RPMI8226 (cell line): ENCODE results near the gene SLC30A1.
"Not testable (repeated sequence)": the region's sequence is repeated elsewhere in the genome, so short reads cannot be mapped to it uniquely, and the experiment has no call there.

Experiments used
- DNase-seq: peaks from one replicate; pipeline ENCODE4 v3.0.0-alpha.2; 2015

SLC30A1 gene

DNA sequence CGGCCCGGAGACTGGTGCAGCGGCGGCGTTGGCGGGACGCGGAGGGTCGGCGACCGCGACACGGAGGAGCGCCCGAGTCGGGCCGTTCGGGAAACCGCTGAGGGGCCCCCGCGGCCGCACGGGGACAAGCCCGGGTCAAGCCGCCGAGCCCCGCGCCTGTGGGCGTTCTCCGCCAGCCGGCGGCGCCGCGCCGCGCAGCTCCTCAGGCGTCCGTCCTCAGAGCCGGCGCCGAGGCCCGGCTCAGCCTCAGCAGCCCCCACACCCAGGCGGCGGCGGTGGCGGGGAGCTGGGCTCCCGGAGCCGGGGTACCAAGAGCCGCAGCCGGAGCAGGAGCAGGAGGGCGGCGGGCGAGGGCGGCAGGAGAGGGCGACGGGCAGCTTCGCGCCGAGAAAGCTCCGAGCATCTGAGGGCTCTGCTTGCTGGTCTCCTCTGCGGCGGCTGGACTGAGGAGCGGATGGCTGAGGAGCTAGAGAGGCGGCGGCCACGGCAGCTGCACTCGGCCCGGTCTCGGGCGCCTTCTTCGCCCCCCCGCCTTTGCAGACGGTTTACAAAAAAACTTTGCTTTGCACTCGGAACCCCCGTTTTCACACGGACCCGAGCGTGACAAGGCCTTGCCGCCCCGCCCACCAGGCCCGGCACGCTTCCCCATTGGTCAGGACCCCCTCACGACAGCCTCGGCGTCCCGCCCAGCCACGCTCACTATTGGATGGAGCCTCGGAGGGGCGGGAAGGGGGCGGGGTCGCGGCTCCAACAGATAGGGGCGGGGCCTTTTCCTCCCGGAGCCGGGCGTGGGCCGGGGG is at the start of gene SLC30A1:
Gene SLC30A1, minus strand, starts transcription at position 522 of the 800 bp plus-strand sequence. CDS start 549 bp downstream, outside the sequence.
- DNase-seq, result peak; percentile 100

- no peak for DNase-seq
These were observed 49.5 kb upstream of the SLC30A1 start for GRCh38 chr1:211628417-211628816.

GRCh38 chr1:211627259-211627658 is 48.3 kb upstream of the SLC30A1 start:
- DNase-seq, result no peak

GRCh38 chr1:211625866-211626265 is 46.9 kb upstream of the SLC30A1 start:
- not testable (repeated sequence) for DNase-seq

- peak; percentile 41 for DNase-seq
These were observed 46.1 kb upstream of the SLC30A1 start for GRCh38 chr1:211625040-211625439.

GRCh38 chr1:211623515-211623914 is 44.6 kb upstream of the SLC30A1 start:
- no peak for DNase-seq

- no peak for DNase-seq
These were observed 42.7 kb upstream of the SLC30A1 start for GRCh38 chr1:211621447-211622198.

- no peak for DNase-seq
These were observed 41.1 kb upstream of the SLC30A1 start for GRCh38 chr1:211620097-211620496.

DNA sequence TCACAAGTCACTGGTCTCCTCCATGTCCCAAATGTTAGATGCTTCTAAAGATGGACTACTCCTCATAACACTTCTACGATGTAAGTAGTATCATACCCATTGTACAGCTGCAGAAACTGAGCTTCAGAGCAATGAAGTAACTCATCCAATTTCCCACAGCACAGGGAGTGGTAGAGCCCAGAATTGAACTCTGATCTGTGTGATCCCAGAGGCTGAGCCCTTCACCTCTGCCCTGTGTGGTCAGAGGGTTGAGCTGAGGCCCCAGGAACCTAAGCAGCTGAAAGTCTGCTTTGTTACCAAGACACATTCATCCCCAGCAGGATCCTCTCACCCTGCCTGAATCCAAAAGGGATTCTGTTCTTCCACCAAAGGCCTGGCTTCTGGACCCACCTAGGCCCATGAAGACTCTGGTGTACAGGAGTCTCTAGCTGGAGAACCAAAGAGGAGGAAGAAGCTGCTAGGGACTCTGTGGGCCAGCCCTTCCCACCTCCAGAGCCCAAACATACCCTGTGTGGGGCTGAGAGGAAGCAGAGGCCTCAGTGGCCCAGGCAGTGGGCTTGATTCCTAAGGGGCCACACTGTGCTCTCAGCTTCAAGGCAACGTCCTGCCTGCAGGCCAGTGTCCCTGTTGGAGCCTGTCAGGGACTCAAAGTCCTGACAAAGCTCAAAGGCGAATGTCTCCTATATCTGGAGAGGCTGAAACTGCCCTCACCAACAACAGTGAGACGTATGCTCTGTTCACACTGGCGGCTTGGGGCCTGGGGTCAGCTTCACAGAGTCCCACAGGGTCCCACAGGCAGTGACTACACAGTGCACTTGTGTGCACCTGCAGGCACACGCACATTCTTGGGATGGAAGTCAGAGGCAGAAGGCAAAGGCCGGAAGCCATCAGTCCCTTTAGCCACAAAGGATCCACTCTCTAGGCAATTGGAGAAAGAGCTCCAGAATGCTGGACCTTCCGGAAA is 40.4 kb upstream of the SLC30A1 start:
- DNase-seq, result no peak

DNA sequence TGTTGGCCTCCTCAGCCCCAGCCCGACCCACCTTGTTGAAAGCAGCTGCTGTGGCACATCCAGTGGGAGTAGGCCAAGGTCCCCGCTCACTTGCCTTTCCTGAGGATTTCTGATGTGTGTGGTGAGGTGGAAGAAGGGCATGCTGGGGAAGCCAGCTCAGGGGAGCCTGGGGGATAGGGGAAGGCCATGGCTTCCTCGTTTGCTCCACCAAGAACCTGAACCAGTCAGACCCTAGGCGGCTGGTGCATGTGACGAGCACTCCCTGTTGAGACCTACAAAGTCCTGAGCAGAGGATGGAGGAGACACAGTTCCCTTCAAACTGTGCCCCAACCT is 38.0 kb upstream of the SLC30A1 start:
- DNase-seq, result no peak

GRCh38 chr1:211616231-211616964 is 37.4 kb upstream of the SLC30A1 start:
- no peak for DNase-seq

DNA sequence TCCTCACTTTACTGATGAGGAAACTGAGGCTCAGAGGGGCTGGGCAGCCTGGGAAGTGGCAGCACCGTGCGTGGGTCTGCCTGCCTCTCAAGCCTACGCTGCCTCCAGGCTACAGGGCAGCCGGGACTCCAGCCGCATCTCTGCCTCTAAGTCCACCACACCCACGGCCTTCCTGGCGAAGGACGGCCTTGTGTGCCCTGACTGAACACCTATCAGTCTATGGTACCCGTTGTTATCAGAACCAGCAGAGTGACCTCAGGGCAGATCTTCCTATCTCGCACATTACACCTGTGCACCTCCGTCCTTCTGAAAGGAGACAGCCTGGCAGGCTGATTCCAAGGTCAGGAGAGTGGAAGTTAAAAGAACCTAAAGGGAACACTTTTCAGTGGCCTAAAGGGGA is 35.7 kb upstream of the SLC30A1 start:
- no peak for DNase-seq

DNA sequence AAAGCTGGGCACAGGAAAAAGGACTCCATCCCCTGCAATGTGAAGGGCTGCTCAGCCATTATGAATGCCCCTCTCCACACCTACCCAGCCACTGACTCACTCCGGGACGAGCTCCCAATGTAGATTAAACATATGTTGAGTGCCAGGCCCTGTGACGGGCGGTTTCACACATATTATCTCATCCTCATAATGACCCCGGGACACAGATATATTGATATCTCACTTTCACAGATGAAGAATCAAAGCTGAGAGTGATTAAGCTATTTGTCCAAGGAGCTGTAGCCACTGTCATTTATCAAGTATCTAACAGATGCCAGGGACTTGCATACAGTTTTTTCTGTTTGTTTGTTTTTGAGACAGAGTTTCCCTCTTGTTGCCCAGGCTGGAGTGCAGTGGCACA is 35.0 kb upstream of the SLC30A1 start:
- DNase-seq, result no peak

GRCh38 chr1:211613108-211613947 is 34.4 kb upstream of the SLC30A1 start:
- peak; percentile 89 for DNase-seq

GRCh38 chr1:211612786-211613107 is 33.8 kb upstream of the SLC30A1 start:
- DNase-seq, result no peak

GRCh38 chr1:211611818-211612217 is 32.9 kb upstream of the SLC30A1 start:
- DNase-seq, result no peak

DNA sequence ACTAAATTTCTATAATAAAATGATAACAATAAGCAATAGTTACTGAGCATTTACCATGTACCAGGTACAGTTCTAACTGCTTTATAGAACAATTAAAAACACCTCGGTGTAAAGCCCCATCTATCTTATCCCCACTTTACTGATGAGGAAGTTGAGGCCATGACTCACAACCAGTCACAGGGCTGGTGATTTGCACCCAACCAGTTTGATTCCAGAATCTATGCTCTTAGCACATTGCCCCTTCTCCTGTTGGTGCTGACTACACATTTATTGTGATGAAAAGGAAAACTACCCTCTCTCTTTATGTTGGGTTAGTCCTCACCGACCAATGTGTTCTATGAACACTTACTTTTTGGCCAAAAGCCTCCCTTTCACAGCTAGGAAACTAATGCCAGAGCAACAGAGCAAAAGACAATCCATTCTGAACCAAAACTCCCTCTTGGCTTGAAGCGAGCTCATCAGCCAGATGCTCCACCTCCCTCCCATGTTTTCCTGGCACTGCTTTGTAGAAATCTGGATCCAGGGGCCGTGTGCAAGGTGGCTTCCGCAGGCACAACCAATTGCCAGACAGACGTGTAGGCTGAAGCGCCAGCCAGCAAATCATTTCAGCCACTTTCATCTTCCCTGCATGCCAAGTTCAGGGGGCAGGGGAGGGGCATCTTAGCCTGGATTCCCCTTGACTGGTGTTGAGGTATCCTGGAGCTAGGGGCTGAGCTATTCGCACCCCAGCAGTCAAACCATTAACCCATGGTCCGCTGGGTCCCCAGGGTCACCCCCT is 32.0 kb upstream of the SLC30A1 start:
- DNase-seq, result no peak

GRCh38 chr1:211609120-211610024 is 30.4 kb upstream of the SLC30A1 start:
- DNase-seq, result no peak

GRCh38 chr1:211607754-211608473 is 29.0 kb upstream of the SLC30A1 start:
- DNase-seq, result no peak
